ENCODE results near the gene SKOR1. TPM values are rescaled to one million over a fixed set of nuclear protein-coding genes. Genes with fewer than 3 reads are reported as not detected.

Gene SKOR1
- total and polyA plus RNA-seq, 10 of the 15 experiments (the other 5 are each of a cell fraction or from before 2014, with no cell fraction given): 0.04 to 0.36 (median 0.10) TPM; not detected in 4

- TF ChIP-seq ZBTB40 (IDR thresholded peaks at IDR 0.05; ENCODE audit: borderline replicate concordance) (no peak), GABPA (IDR thresholded peaks at IDR 0.05; ENCODE audit: low read depth) (no peak), KAT2A (conservative IDR thresholded peaks at IDR 0.05; ENCODE audit: control insufficient read depth, low read depth, low read length) (no peak), WRNIP1 (IDR thresholded peaks at IDR 0.05; ENCODE audit: borderline replicate concordance, low read depth, low read length) (no peak), ETV6 (conservative IDR thresholded peaks at IDR 0.05 in 1 of 2, IDR thresholded peaks at IDR 0.05 in 1 of 2; ENCODE audit: borderline replicate concordance in 1 of 2, low read depth in 1 of 2) (no peak), SIX5 (IDR thresholded peaks at IDR 0.05; ENCODE audit: low read depth, low read length, severe bottlenecking) (no peak), TBL1XR1 (IDR thresholded peaks at IDR 0.05; ENCODE audit: low read depth, low read length) (peak; percentile 10; the same call in 1 of the 2 replicates), JUNB (IDR thresholded peaks at IDR 0.05) (no peak; the same call in 1 of the 2 replicates), RFX5 (IDR thresholded peaks at IDR 0.05; ENCODE audit: low read depth, low read length) (no peak), KLF5 (IDR thresholded peaks at IDR 0.05; ENCODE audit: partially characterized antibody) (peak; percentile 46), RAD51 (IDR thresholded peaks at IDR 0.05) (no peak), BMI1 (IDR thresholded peaks at IDR 0.05; ENCODE audit: borderline replicate concordance) (no peak), RUNX3 (IDR thresholded peaks at IDR 0.05; ENCODE audit: low read length) (no peak), NR2C1 (IDR thresholded peaks at IDR 0.05) (no peak), ZNF687 (IDR thresholded peaks at IDR 0.05) (peak; percentile 75; the same call in 1 of the 2 replicates), HSF1 (IDR thresholded peaks at IDR 0.05; ENCODE audit: low read depth, low read length) (0 out of 2 replicates have a peak, but pooled peaks have one; percentile 15), JUND (IDR thresholded peaks at IDR 0.05; ENCODE audit: low read depth, low read length) (no peak), SIN3A (IDR thresholded peaks at IDR 0.05; ENCODE audit: low read depth, low read length) (peak; percentile 64; the same call in 1 of the 2 replicates), SPI1 (IDR thresholded peaks at IDR 0.05; ENCODE audit: borderline replicate concordance, insufficient read depth, low read depth, low read length) (no peak; the same call in 1 of the 2 replicates), NR2F1 (conservative IDR thresholded peaks at IDR 0.05) (0 out of 2 replicates have a peak, but pooled peaks have one; percentile 22)
These were observed 38.2 kb downstream of the SKOR1 start (continued) for GRCh38 chr15:67863442-67863987.

All from GM12878 (cell line).